Body of pancreas (tissue), 4 donors: ENCODE data around the gene TOP2A. TPM values are rescaled to one million over a fixed set of nuclear protein-coding genes. Genes with fewer than 3 reads are reported as not detected.
"Not testable (repeated sequence)": the region's sequence is repeated elsewhere in the genome, so short reads cannot be mapped to it uniquely, and the experiment has no call there.

Experiments used
- ATAC-seq: fragments of 150-250 bp; one replicate; pipeline ENCODE4 v1.9.1; 2016
- DNase-seq, 4 donors: peaks; one replicate each; pipeline ENCODE4 v3.0.0-alpha.2; 2019
- H3K27ac ChIP-seq, 4 donors: fragments of 200-600 bp; sonication (generic); 1 replicate in 3 of 4; 2 replicates in 1 of 4; pipeline versions ENCODE4 v1.5.1 to v1.6.1; 2016 to 2019; ENCODE audit warnings: mild to moderate bottlenecking in 1 of 4, mixed read lengths in 1 of 4, moderate library complexity in 1 of 4
- H3K27me3 ChIP-seq, 2 donors: fragments of 200-600 bp; sonication (generic); one replicate each; pipeline ENCODE4 v1.6.0; 2016; ENCODE audit warnings: mild to moderate bottlenecking in 1 of 2
- H3K36me3 ChIP-seq, 2 donors: fragments of 200-600 bp; sonication (generic); replicated peaks in 1 of 2; 2 replicates each; pipeline ENCODE4 v1.5.1; 2016; ENCODE audit warnings: low read depth in 2 of 2; ENCODE audit not compliant: insufficient read depth in 1 of 2
- H3K4me1 ChIP-seq: fragments of 200-600 bp; sonication (generic); one replicate; pipeline ENCODE4 v1.6.0; 2016
- H3K4me3 ChIP-seq, 2 donors: fragments of 200-600 bp; sonication (generic); 1 replicate in 1 of 2; 2 replicates in 1 of 2; pipeline ENCODE4 v1.5.1; 2016 to 2019
- H3K9me3 ChIP-seq, 3 donors: fragments of 200-600 bp; sonication (generic); 1 replicate in 2 of 3; 2 replicates in 1 of 3; pipeline ENCODE4 v1.5.1; 2016
- CTCF ChIP-seq, 7 experiments: fragments of 450-650 bp in 4 of 7; fragments of 200-600 bp in 3 of 7; sonication (generic) in 3 of 7; IDR thresholded peaks; one replicate each; pipeline ENCODE4 v1.5.1; 2016 to 2019; ENCODE audit warnings: antibody characterized with exemption in 7 of 7
- POLR2A ChIP-seq, 3 donors: fragments of 450-650 bp; IDR thresholded peaks; one replicate each; pipeline ENCODE4 v1.6.1; 2016; ENCODE audit warnings: antibody characterized with exemption in 3 of 3, mild to moderate bottlenecking in 2 of 3
- WGBS, 2 donors: methylation state at CpG; one replicate each; pipeline ENCODE4 v1.1.5; 2017; 5-methylcytosine and 5-hydroxymethylcytosine counted together
- intact Hi-C: fragments of 100-400 bp; cut with DNase I; formaldehyde crosslinking; loops from one replicate; pipeline ENCODE4 v1.15.1; 2023
- total RNA-seq, 2 donors: library from RNA; depleted of rRNA; stranded (reverse); fragments of >200 nt; gene quantifications; one replicate each; pipeline ENCODE4 v1.1.0, GENCODE V29; 2016

Gene TOP2A
- total RNA-seq, 2 donors from 2014 or later = 0.33 TPM; not detected in 1

- H3K27me3 ChIP-seq = no peaks in the 10 kb centered on the region
- no peak overlapping the region for H3K27ac ChIP-seq
- H3K4me3 ChIP-seq = no peak overlapping the region
- TF ChIP-seq POLR2A (IDR thresholded peaks at IDR 0.05) = no peak
- no peak for TF ChIP-seq CTCF (IDR thresholded peaks at IDR 0.05)
- H3K9me3 ChIP-seq = no peaks in the 10 kb centered on the region
- intact Hi-C loops = no loop called here
- 38% methylated on average over 3 of the region's 3 CpGs for WGBS, 2 donors
- H3K36me3 ChIP-seq = no peaks in the 10 kb centered on the region
- no peak for DNase-seq
- H3K4me1 ChIP-seq = no peaks in the 10 kb centered on the region
- ATAC-seq = no peak
These were observed 13.7 kb downstream of the TOP2A start for GRCh38 chr17:40404003-40404402.

DNA sequence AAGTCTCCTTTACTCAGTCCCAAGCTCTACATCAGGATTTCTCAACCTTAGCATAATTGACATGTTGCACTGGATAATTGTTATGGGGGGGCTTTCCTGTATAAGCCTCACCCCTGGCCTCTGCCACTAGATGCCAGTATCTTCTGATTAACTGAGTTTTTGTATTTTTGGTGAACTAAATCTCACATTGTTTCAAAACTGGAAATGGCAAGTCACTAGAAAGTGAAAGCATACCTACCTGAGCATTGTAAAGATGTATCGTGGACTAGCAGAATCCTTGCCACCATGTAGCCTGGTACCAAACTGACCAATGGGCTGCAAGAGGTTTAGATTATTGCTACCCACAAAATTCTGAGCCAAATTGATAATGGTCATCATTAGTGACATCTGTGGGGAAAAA is 15.0 kb downstream of the TOP2A start:
- H3K9me3 ChIP-seq = no peaks in the 10 kb centered on the region
- no peak for DNase-seq
- no peak overlapping the region for H3K27ac ChIP-seq
- no peaks in the 10 kb centered on the region for H3K27me3 ChIP-seq
- no peaks in the 10 kb centered on the region for H3K36me3 ChIP-seq
- intact Hi-C loops = no loop called here
- TF ChIP-seq POLR2A (IDR thresholded peaks at IDR 0.05) = no peak
- TF ChIP-seq CTCF (IDR thresholded peaks at IDR 0.05) = no peak
- H3K4me1 ChIP-seq = no peaks in the 10 kb centered on the region
- H3K4me3 ChIP-seq = no peak overlapping the region
- WGBS, 2 donors = 87 to 100% methylated on average over 1 of the region's 1 CpG
- ATAC-seq = no peak

DNA sequence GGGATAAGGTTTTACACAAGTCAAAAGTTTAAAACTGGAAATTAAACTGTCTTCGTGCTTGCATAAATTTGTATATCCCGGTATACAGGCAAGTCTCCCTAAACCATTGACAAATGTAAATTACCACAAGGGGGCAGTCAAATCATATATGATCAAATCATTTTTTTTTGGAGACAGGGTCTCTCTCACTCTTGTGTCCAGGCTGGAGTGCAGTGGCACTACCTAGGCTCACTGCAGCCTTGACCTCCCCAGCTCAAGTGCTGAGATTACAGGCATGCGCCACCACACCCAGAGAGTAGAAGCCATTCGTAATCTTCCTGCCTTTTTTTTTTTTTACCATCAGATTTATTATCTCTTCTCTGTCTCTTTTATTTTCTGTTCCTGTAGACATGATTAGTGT is 18.5 kb downstream of the TOP2A start:
- H3K9me3 ChIP-seq = no peaks in the 10 kb centered on the region
- H3K27me3 ChIP-seq = no peaks in the 10 kb centered on the region
- H3K4me3 ChIP-seq = no peak overlapping the region
- no peaks in the 10 kb centered on the region for H3K4me1 ChIP-seq
- WGBS, 2 donors = 42 to 50% methylated on average over 4 of the region's 4 CpGs
- H3K27ac ChIP-seq = no peak overlapping the region
- DNase-seq (no peak), ATAC-seq (peak; percentile 68)
- TF ChIP-seq CTCF (IDR thresholded peaks at IDR 0.05) = peak in 6 of 7 experiments; percentile 46 to 66 (median 53)
- TF ChIP-seq POLR2A (IDR thresholded peaks at IDR 0.05) = no peak
- no peaks in the 10 kb centered on the region for H3K36me3 ChIP-seq
- intact Hi-C loops = no loop called here

GRCh38 chr17:40386555-40386954 is 31.1 kb downstream of the TOP2A start:
- 96% methylated on average over 3 of the region's 3 CpGs for WGBS, 2 donors

DNA sequence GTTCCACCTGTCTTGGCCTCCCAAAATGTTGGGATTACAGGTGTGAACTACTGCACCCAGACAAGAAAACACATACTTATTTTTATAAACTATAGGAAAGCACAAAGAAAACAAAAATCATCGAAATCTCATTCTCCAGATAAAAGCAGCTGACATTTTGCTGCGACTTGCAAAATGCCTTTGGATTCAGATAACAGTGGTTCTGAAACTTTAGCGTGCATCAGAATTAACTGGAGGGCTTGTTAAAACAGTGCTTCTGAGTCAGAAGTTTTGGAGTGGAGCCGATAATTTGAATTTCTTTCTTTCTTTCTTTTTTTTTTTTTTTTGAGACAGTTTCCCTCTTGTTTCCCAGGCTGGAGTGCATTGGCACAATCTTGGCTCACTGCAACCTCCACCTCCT is 35.4 kb downstream of the TOP2A start:
- WGBS, 2 donors = 79 to 81% methylated on average over 4 of the region's 4 CpGs
- intact Hi-C loops = no loop called here
- ATAC-seq = no peak

More at GRCh38 chr17:40386555-40386954, 31.1 kb downstream of the TOP2A start:
- DNase-seq, H3K36me3 ChIP-seq, H3K27me3 ChIP-seq, intact Hi-C loops, H3K4me1 ChIP-seq, H3K9me3 ChIP-seq, H3K27ac ChIP-seq, H3K4me3 ChIP-seq, ATAC-seq: not testable (repeated sequence)

More for the DNA sequence above, 35.4 kb downstream of the TOP2A start:
- H3K9me3 ChIP-seq = no peaks in the 10 kb centered on the region
- no peak for DNase-seq
- H3K4me3 ChIP-seq = no peak overlapping the region
- H3K4me1 ChIP-seq = no peaks in the 10 kb centered on the region
- no peaks in the 10 kb centered on the region for H3K27me3 ChIP-seq
- no peaks in the 10 kb centered on the region for H3K36me3 ChIP-seq
- TF ChIP-seq POLR2A (IDR thresholded peaks at IDR 0.05) (no peak), CTCF (IDR thresholded peaks at IDR 0.05) (no peak)
- no peak overlapping the region for H3K27ac ChIP-seq
